PC-9 (cell line): ENCODE measurements around the gene SETD7.

Experiments used
- CTCF ChIP-seq: fragments of 200-600 bp; sonication (generic); conservative IDR thresholded peaks from 2 replicates; pipeline ENCODE4 v1.6.1; 2017; ENCODE audit warnings: mixed run types, antibody characterized with exemption, mild to moderate bottlenecking, moderate library complexity
- EZH2 ChIP-seq: fragments of 200-600 bp; sonication (generic); IDR thresholded peaks from 2 replicates; pipeline ENCODE4 v1.8.0; 2017; ENCODE audit warnings: antibody characterized with exemption, low read depth

DNA sequence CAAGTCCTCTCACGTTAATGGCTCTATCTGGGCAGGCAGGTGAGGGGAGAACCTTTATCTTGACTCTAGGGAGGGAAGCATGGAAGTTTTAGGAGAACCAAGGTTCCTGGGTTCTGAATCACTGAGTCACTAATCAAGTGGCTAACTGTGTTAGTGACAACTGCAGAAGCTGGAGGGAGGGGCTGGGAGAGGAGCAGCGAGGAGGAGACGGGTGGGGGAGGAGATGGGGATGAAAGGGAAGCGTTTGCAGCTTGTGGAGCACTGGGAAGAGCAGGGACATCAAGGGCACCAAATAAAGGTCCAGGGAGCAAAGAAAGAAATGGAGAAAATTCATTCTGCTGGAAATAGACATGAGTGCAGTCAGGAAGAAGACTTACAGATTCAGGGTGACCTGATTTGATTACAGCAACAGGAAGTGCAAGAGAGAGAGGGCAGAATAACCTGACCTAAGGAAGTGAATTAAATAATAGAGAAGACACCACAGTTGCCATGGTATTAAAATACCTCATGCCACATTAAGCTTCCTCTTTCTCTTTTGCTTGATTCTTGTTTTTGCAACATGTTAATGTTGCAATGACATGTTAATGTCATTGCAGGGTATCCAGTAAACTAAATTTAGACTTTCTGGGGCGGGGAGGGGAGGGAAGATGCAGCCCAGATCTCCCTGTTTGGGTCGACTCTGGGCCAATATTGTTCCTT is 4.5 kb upstream of the SETD7 start:
- TF ChIP-seq CTCF (no peak), EZH2 (no peak)
